ENCODE data around the gene FAM3B. TPM values are rescaled to one million over a fixed set of nuclear protein-coding genes. Genes with fewer than 3 reads are reported as not detected.

Gene FAM3B
- total RNA-seq, 8 experiments from 2014 or later: 0.11 to 0.28 (median 0.17) TPM; not detected in 4

- ATAC-seq (replicated peaks in 6 of 8): peak in 6 of 8 experiments; percentile 33 to 94 (median 90)
- H3K27ac ChIP-seq: no peak overlapping the region
- no peak overlapping the region for H3K4me3 ChIP-seq
- WGBS, 10 experiments: 5 to 54% (median 40%) methylated on average over 1 to 4 of the region's 29 CpGs; no CpG with 5 or more reads in 7 of the 10 experiments
- in situ Hi-C loops (cut with MboI; ENCODE audit: low pct_unique_long_range_greater_than_20kb in 2 of 9, low sequenced_read_pairs in 9 of 9, unreplicated experiment in 9 of 9): no loop called here
- peaks cover 0 to 9% of the 10 kb centered on the region in 2 donors for H3K4me1 ChIP-seq (replicated peaks in 1 of 2)
These were observed 52.7 kb downstream of the FAM3B start for GRCh38 chr21:41369105-41369919.

- ATAC-seq (replicated peaks in 6 of 8): no peak
- WGBS, 10 experiments: 40 to 100% (median 83%) methylated on average over 1 to 19 of the region's 30 CpGs; no CpG with 5 or more reads in 2 of the 10 experiments
- in situ Hi-C loops (cut with MboI; ENCODE audit: low pct_unique_long_range_greater_than_20kb in 2 of 9, low sequenced_read_pairs in 9 of 9, unreplicated experiment in 9 of 9): no loop called here
These were observed 53.6 kb downstream of the FAM3B start for GRCh38 chr21:41369920-41370839.

GRCh38 chr21:41370840-41371684 is 54.5 kb downstream of the FAM3B start:
- Histone ChIP-seq H3K4me1 (replicated peaks in 1 of 2) (peaks cover 0 to 9% of the 10 kb centered on the region in 2 donors), H3K4me3 (no peak overlapping the region), H3K27ac (no peak overlapping the region)
- in situ Hi-C loops (cut with MboI; ENCODE audit: low pct_unique_long_range_greater_than_20kb in 2 of 9, low sequenced_read_pairs in 9 of 9, unreplicated experiment in 9 of 9): no loop called here
- WGBS, 10 experiments: 5 to 100% (median 82%) methylated on average over 1 to 10 of the region's 12 CpGs
- ATAC-seq (replicated peaks in 6 of 8): peak in 2 of 8 experiments; percentile 57 to 62

More at GRCh38 chr21:41369920-41370839, 53.6 kb downstream of the FAM3B start:
- H3K4me1 ChIP-seq (replicated peaks in 1 of 2): peaks cover 0 to 9% of the 10 kb centered on the region in 2 donors
- H3K4me3 ChIP-seq: no peak overlapping the region
- H3K27ac ChIP-seq: no peak overlapping the region

GRCh38 chr21:41371685-41372030 is 55.1 kb downstream of the FAM3B start:
- Histone ChIP-seq H3K27ac (no peak overlapping the region), H3K4me3 (no peak overlapping the region), H3K4me1 (replicated peaks in 1 of 2) (peaks cover 0 to 9% of the 10 kb centered on the region in 2 donors)
- in situ Hi-C loops (cut with MboI; ENCODE audit: low pct_unique_long_range_greater_than_20kb in 2 of 9, low sequenced_read_pairs in 9 of 9, unreplicated experiment in 9 of 9): no loop called here
- ATAC-seq (replicated peaks in 6 of 8): no peak
- 88 to 100% (median 90%) methylated on average over 2 to 7 of the region's 7 CpGs; no CpG with 5 or more reads in 4 of the 10 experiments for WGBS, 10 experiments

GRCh38 chr21:41373253-41373652 is 56.7 kb downstream of the FAM3B start:
- 17 to 100% (median 50%) methylated on average over 1 to 2 of the region's 4 CpGs; no CpG with 5 or more reads in 3 of the 10 experiments for WGBS, 10 experiments

GRCh38 chr21:41373763-41374162 is 57.2 kb downstream of the FAM3B start:
- no peak overlapping the region for H3K4me3 ChIP-seq
- in situ Hi-C loops (cut with MboI; ENCODE audit: low pct_unique_long_range_greater_than_20kb in 2 of 9, low sequenced_read_pairs in 9 of 9, unreplicated experiment in 9 of 9): no loop called here
- WGBS, 10 experiments: 33 to 100% (median 82%) methylated on average over 1 to 3 of the region's 8 CpGs; no CpG with 5 or more reads in 4 of the 10 experiments
- H3K4me1 ChIP-seq (replicated peaks in 1 of 2): peaks cover 0 to 9% of the 10 kb centered on the region in 2 donors
- H3K27ac ChIP-seq: no peak overlapping the region
- ATAC-seq (replicated peaks in 6 of 8): no peak

More at GRCh38 chr21:41373253-41373652, 56.7 kb downstream of the FAM3B start:
- no peak overlapping the region for H3K27ac ChIP-seq
- H3K4me3 ChIP-seq: no peak overlapping the region
- no peak for ATAC-seq (replicated peaks in 6 of 8)
- in situ Hi-C loops (cut with MboI; ENCODE audit: low pct_unique_long_range_greater_than_20kb in 2 of 9, low sequenced_read_pairs in 9 of 9, unreplicated experiment in 9 of 9): no loop called here
- H3K4me1 ChIP-seq (replicated peaks in 1 of 2): peaks cover 0 to 9% of the 10 kb centered on the region in 2 donors

- Histone ChIP-seq H3K4me1 (replicated peaks in 1 of 2) (peaks cover 0 to 6% of the 10 kb centered on the region in 2 donors), H3K4me3 (no peak overlapping the region), H3K27ac (no peak overlapping the region)
- in situ Hi-C loops (cut with MboI; ENCODE audit: low pct_unique_long_range_greater_than_20kb in 2 of 9, low sequenced_read_pairs in 9 of 9, unreplicated experiment in 9 of 9): no loop called here
- no peak for ATAC-seq (replicated peaks in 6 of 8)
- 20 to 89% (median 76%) methylated on average over 1 to 5 of the region's 14 CpGs; no CpG with 5 or more reads in 3 of the 10 experiments for WGBS, 10 experiments
These were observed 57.6 kb downstream of the FAM3B start for GRCh38 chr21:41374177-41374712.

GRCh38 chr21:41374867-41375533 is 58.4 kb downstream of the FAM3B start:
- in situ Hi-C loops (cut with MboI; ENCODE audit: low pct_unique_long_range_greater_than_20kb in 2 of 9, low sequenced_read_pairs in 9 of 9, unreplicated experiment in 9 of 9): no loop called here
- no peak for ATAC-seq (replicated peaks in 6 of 8)
- no peak overlapping the region for H3K4me3 ChIP-seq
- H3K4me1 ChIP-seq (replicated peaks in 1 of 2): no peaks in the 10 kb centered on the region
- 0 to 82% (median 43%) methylated on average over 1 to 3 of the region's 5 CpGs; no CpG with 5 or more reads in 5 of the 10 experiments for WGBS, 10 experiments
- H3K27ac ChIP-seq: no peak overlapping the region

GRCh38 chr21:41375875-41376274 is 59.3 kb downstream of the FAM3B start:
- 0 to 80% (median 61%) methylated on average over 1 to 2 of the region's 5 CpGs; no CpG with 5 or more reads in 6 of the 10 experiments for WGBS, 10 experiments
- in situ Hi-C loops (cut with MboI; ENCODE audit: low pct_unique_long_range_greater_than_20kb in 2 of 9, low sequenced_read_pairs in 9 of 9, unreplicated experiment in 9 of 9): no loop called here
- H3K4me1 ChIP-seq (replicated peaks in 1 of 2): no peaks in the 10 kb centered on the region
- H3K27ac ChIP-seq: no peak overlapping the region
- ATAC-seq (replicated peaks in 6 of 8): no peak
- no peak overlapping the region for H3K4me3 ChIP-seq

GRCh38 chr21:41377715-41378114 is 61.1 kb downstream of the FAM3B start:
- ATAC-seq (replicated peaks in 6 of 8): no peak

GRCh38 chr21:41378849-41379248 is 62.2 kb downstream of the FAM3B start:
- in situ Hi-C loops (cut with MboI; ENCODE audit: low pct_unique_long_range_greater_than_20kb in 2 of 9, low sequenced_read_pairs in 9 of 9, unreplicated experiment in 9 of 9): no loop called here
- no peak for ATAC-seq (replicated peaks in 6 of 8)
- 40 to 83% (median 80%) methylated on average over 1 to 4 of the region's 8 CpGs; no CpG with 5 or more reads in 5 of the 10 experiments for WGBS, 10 experiments
- no peak overlapping the region for H3K4me3 ChIP-seq
- H3K4me1 ChIP-seq (replicated peaks in 1 of 2): no peaks in the 10 kb centered on the region
- no peak overlapping the region for H3K27ac ChIP-seq

More at GRCh38 chr21:41377715-41378114, 61.1 kb downstream of the FAM3B start:
- 17 to 96% (median 60%) methylated on average over 1 to 6 of the region's 16 CpGs; no CpG with 5 or more reads in 5 of the 10 experiments for WGBS, 10 experiments
- H3K27ac ChIP-seq: no peak overlapping the region
- no peak overlapping the region for H3K4me3 ChIP-seq
- H3K4me1 ChIP-seq (replicated peaks in 1 of 2): no peaks in the 10 kb centered on the region
- in situ Hi-C loops (cut with MboI; ENCODE audit: low pct_unique_long_range_greater_than_20kb in 2 of 9, low sequenced_read_pairs in 9 of 9, unreplicated experiment in 9 of 9): no loop called here
